Stomach smooth muscle (tissue), 2 donors: ENCODE results near the gene CHI3L2.

Experiments used
- H3K27ac ChIP-seq: one replicate; pipeline ENCODE4 v1.7.0; 2013; ENCODE audit warnings: mild to moderate bottlenecking, low read length, inconsistent platforms
- H3K27me3 ChIP-seq, 2 donors: one replicate each; pipeline ENCODE4 v1.7.0; 2013; ENCODE audit warnings: low read length in 2 of 2; ENCODE audit not compliant: insufficient read depth in 2 of 2, control insufficient read depth in 1 of 2
- H3K36me3 ChIP-seq, 2 donors: one replicate each; pipeline ENCODE4 v1.7.0; 2013; ENCODE audit warnings: low read length in 2 of 2; ENCODE audit not compliant: control insufficient read depth in 2 of 2, insufficient read depth in 2 of 2
- H3K4me1 ChIP-seq: one replicate; pipeline ENCODE4 v1.7.0; 2013; ENCODE audit warnings: low read length; ENCODE audit not compliant: control insufficient read depth, insufficient read depth
- H3K4me3 ChIP-seq, 2 donors: one replicate each; pipeline ENCODE4 v1.7.0; 2013; ENCODE audit warnings: low read length in 2 of 2
- H3K9ac ChIP-seq, 2 donors: one replicate each; pipeline ENCODE4 v1.7.0; 2013; ENCODE audit warnings: low read length in 2 of 2, mild to moderate bottlenecking in 1 of 2
- H3K9me3 ChIP-seq, 2 donors: one replicate each; pipeline ENCODE4 v1.7.0; 2013; ENCODE audit warnings: low read length in 2 of 2; ENCODE audit not compliant: control insufficient read depth in 2 of 2
- donor health status: healthy.
- donor health status: Pancreatic carcinoma.

The CHI3L2 gene

DNA sequence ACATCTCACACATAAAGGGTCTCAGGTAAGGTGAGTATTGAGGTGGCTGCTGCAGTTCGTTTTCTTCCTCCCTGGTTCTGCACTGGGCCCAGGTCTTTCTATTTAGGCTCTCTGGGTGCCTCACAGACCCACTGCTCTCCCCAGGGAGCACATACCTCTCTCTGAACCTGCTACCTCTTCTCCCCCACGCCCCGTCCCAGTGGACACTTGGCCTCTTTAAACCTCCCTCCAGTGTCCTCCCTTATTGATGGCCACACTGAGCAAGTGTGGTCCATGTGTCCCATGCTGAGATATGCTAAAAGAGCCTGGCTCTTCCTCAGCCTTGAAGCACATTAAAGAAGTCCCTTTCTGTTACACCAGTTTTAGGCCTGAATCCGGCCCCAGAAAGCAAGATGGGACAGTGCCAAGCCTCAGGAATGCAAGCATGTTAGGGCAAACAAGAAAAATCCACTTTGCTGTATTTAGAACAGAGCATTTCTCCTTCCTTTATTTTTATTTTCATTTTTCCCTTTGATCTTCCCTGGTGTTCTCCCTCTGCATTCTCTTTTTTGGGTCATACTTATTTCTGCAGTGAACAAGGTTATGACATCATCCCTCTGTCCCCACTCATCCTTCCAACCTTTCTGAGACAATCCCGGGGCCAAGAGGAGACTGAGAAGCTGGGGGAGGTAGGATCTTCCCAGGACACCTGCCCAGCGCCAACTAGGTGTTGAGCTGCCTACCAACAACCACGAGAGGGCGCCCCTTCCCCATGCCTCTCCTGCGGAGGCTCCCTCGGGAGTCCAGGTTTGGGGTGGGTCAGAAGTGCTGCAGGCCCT is 5.0 kb upstream of the CHI3L2 start:
- Histone ChIP-seq H3K27me3 (peaks cover 0 to 3% of the 10 kb centered on the region in 2 donors), H3K36me3 (no peaks in the 10 kb centered on the region), H3K4me1 (no peaks in the 10 kb centered on the region), H3K4me3 (no peak overlapping the region), H3K27ac (no peak overlapping the region), H3K9me3 (no peaks in the 10 kb centered on the region), H3K9ac (peak overlapping the region in 1 of 2 donors; percentile 42)

DNA sequence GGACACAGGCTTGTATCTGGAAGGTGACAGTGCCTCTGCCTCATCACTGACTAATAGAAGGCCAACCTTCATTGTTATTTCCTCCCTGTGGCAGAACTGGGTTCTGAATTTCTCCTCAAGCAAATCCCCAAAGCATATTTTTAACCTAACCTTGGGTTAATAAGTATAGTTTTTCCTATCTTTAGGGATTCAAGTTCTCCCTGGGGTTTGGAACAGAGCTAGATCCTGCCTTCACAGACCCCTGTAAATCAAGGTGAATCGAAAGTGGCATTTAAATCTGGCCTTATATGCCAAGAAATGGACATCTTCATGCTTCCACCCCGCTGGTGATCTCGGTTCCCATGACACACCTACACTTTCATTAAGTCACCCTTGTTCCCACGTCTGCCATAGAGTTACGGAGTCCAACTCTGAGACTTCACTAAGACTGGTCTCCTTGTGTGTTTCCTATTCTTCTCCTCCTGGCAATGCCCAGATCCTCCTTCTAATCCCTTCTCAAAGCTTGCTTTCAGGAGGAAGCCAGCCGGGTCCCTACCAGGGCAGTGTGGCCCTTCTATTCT is 4.3 kb upstream of the CHI3L2 start:
- H3K4me3 ChIP-seq, result no peak overlapping the region
- no peaks in the 10 kb centered on the region for H3K36me3 ChIP-seq
- H3K27me3 ChIP-seq, result peaks cover 0 to 3% of the 10 kb centered on the region in 2 donors
- no peak overlapping the region for H3K27ac ChIP-seq
- H3K9me3 ChIP-seq, result no peaks in the 10 kb centered on the region
- H3K9ac ChIP-seq, result peak overlapping the region in 1 of 2 donors; percentile 42
- no peaks in the 10 kb centered on the region for H3K4me1 ChIP-seq

DNA sequence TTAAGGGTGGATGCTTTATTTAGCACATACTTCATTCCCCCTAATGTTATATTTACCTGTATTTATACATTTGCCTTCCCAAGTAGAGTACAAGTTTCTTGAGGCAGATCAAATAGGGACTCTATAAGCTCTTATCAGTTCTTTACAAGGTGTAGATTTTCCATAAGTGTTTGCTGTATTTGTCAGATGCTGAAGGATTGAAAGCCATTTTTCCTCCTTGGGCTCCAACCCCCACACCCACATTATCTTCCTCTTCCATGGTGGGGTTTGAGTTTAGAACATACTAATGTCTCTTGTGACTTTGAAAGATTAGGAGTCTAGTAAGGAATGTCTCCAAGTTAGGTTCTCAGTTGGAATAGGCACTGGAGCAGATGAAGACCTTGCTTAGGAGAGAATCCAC is 2.4 kb upstream of the CHI3L2 start:
- Histone ChIP-seq H3K9me3 (no peaks in the 10 kb centered on the region), H3K27me3 (peaks cover 0 to 3% of the 10 kb centered on the region in 2 donors), H3K27ac (no peak overlapping the region), H3K4me3 (no peak overlapping the region), H3K36me3 (no peaks in the 10 kb centered on the region), H3K9ac (no peak overlapping the region), H3K4me1 (no peaks in the 10 kb centered on the region)

DNA sequence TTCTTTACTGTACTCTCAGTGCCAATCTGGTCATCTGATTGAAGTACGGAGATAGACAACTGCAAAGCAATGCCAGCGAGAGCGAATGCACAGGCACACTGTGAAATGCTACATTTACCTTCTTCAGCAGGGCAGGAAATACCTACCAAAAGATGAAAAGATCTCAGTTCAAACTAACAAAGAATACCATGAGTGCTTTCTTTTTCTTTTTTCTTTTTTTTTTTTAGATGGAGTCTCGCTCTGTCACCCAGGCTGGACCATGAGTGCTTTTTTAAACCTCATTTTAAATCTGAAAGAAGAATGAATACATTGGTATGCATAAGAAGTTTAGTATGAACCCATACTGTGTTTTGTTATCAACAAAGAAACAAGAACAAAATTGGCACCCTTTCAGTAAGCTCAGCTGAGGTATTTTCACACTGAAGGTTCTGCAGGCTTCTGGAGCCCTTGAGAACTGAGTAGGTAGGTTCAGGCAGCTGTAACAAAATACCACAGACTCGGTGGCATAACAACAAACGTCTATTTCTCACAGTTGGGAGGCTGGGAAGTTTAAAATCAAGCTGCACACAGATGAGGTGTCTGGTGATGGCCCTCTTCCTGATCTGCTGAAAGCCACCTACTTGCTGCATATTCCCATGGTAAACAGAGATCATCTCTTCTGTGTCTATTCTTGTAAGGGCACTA is 1.7 kb upstream of the CHI3L2 start:
- Histone ChIP-seq H3K9ac (no peak overlapping the region), H3K36me3 (no peaks in the 10 kb centered on the region), H3K4me3 (no peak overlapping the region), H3K27ac (no peak overlapping the region), H3K4me1 (no peaks in the 10 kb centered on the region), H3K27me3 (no peaks in the 10 kb centered on the region), H3K9me3 (no peaks in the 10 kb centered on the region)

DNA sequence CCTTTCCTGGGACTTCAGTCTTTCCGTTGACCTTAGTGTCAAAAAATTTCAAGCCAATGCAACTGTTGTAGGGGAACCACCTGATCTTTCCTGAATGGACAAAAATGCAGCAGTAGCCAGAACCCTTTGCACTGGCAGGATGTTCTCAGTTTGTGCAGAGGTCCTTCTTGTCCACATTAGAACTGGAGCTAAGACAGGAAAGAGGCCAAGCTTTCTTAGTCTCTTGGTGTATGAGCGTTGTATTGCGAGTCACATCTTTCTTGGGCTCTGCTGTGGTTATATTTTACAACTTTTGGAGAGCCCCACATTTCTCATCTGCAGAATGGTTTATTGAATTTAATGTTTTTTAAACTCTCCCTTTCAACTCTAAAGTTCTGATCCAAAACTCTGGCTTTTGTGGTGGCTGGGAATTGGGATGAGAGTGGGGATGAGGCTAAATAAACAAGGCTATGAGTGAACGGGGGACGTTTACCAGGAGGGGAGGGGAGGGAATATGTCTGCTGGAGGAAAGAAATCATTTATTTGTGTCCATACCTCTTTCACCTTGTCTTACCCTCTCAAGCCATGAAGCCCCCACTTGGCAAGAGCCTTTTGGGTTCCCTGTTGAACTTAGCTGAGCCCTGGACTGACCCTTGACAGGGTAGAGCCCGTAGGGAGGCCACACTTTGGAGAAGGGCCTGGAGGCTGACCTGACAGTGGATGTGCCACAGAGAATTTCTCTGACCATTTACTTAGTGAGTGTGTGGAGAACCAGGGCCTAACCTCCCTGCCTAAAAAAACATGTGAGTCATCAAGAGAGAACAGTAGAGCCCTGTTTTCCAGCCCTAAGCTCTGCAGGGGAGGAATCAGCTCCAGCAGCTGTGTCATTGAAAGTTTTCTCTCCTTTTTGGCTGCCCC is 586 bp downstream of the CHI3L2 start:
- H3K4me3 ChIP-seq, result no peak overlapping the region
- no peak overlapping the region for H3K9ac ChIP-seq
- H3K4me1 ChIP-seq, result no peaks in the 10 kb centered on the region
- H3K27ac ChIP-seq, result no peak overlapping the region
- no peaks in the 10 kb centered on the region for H3K27me3 ChIP-seq
- no peaks in the 10 kb centered on the region for H3K9me3 ChIP-seq
- no peaks in the 10 kb centered on the region for H3K36me3 ChIP-seq

DNA sequence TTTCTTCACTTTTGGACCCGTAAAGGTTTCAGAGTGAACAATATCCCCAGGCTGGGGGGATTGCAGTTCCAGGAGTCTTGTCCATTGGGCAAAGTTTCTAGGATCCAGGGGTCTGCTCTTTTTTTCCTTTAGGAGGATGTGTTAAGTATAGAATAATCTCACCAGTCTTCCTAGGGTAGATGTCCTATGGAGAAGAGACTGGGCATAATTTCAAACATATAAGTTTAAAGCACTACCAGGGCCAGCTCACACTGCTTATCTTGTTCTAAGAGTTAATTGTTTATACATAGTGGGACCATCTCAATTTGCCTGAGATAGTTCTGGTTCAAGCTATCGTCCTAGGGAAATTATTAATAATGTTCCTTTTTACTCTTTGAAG is 1.2 kb downstream of the CHI3L2 start:
- H3K9ac ChIP-seq, result no peak overlapping the region
- no peaks in the 10 kb centered on the region for H3K27me3 ChIP-seq
- no peak overlapping the region for H3K4me3 ChIP-seq
- no peak overlapping the region for H3K27ac ChIP-seq
- no peaks in the 10 kb centered on the region for H3K4me1 ChIP-seq
- H3K9me3 ChIP-seq, result no peaks in the 10 kb centered on the region
- H3K36me3 ChIP-seq, result no peaks in the 10 kb centered on the region

DNA sequence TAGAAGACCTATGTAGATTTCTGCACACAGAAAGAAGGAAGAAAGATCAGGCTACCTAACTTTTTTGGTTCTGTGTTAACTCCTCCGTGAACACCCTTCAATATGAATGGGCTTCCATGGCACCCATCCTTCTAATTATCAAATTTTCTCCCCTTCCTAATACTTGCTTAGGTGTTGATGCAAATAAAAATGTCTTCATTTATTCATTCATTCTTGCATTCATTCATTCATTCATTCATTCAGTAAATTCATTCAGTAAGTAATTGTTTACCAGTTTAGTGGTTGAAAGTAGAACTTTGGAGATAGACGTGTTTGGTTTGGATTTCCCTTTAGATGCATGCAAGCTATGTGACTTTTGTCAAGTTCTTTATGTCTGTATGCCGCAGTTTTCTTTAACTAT is 4.6 kb downstream of the CHI3L2 start:
- Histone ChIP-seq H3K27ac (no peak overlapping the region), H3K4me3 (no peak overlapping the region), H3K9ac (no peak overlapping the region), H3K9me3 (no peaks in the 10 kb centered on the region), H3K27me3 (peaks cover 0 to 3% of the 10 kb centered on the region in 2 donors), H3K4me1 (no peaks in the 10 kb centered on the region), H3K36me3 (no peaks in the 10 kb centered on the region)

DNA sequence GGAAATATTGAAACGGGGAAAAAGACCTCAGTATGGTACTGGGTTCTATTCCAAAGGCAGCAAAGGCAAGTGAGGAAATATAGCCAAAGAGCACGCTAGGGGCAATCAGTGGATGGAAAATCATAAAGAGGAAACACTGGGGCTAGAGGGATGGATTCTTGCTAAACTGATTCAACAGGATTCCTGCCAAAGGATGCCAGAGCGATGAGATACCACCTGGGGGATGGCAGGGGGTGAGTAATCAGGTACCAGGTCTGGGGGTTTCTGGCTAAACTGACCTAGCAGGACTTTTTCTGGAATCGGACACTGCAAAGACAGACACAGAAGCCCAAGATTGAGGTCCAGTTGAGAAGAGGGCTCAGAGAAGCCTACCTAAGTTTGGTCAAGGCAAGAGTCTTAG is 6.7 kb downstream of the CHI3L2 start:
- no peak overlapping the region for H3K9ac ChIP-seq
- no peaks in the 10 kb centered on the region for H3K9me3 ChIP-seq
- H3K4me1 ChIP-seq, result no peaks in the 10 kb centered on the region
- H3K36me3 ChIP-seq, result no peaks in the 10 kb centered on the region
- H3K4me3 ChIP-seq, result no peak overlapping the region
- peaks cover 0 to 3% of the 10 kb centered on the region in 2 donors for H3K27me3 ChIP-seq
- no peak overlapping the region for H3K27ac ChIP-seq

DNA sequence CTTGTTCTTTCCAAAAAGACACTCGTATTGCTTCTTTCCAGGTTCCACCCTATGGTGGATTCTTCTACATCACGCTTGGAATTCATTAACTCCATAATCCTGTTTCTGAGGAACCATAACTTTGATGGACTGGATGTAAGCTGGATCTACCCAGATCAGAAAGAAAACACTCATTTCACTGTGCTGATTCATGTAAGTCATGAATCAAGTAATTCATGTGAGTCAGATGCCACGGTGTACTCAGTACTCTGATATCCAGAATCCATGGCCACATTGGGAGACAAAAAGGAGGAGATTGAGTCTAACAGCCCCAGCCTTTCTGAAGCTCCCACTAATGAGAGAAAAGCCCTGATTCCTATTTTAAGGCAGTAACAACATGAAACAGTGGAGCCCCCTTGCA is 7.4 kb downstream of the CHI3L2 start:
- H3K36me3 ChIP-seq, result no peaks in the 10 kb centered on the region
- no peak overlapping the region for H3K27ac ChIP-seq
- no peaks in the 10 kb centered on the region for H3K9me3 ChIP-seq
- H3K4me3 ChIP-seq, result no peak overlapping the region
- no peak overlapping the region for H3K9ac ChIP-seq
- no peaks in the 10 kb centered on the region for H3K4me1 ChIP-seq
- H3K27me3 ChIP-seq, result peaks cover 0 to 3% of the 10 kb centered on the region in 2 donors

DNA sequence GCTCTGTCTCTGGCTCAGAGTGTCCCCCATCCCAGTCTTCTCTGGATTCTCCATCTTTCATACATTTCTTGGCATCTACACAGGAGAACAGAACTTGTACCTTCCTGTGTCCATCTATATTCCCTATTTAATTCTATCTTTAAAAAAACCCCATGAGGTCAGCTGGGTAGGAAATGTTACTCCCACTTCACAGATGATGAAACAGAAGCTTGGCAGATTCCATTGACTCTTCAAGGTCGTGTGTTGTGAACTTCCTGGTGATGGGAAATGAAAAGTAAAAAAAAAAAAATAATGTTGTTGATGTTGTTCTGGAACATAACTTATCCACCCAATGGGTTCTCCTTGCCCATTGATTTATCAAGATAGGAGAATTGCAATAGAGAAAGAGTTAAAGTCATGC is 8.9 kb downstream of the CHI3L2 start:
- Histone ChIP-seq H3K4me1 (no peaks in the 10 kb centered on the region), H3K9ac (no peak overlapping the region), H3K27ac (no peak overlapping the region), H3K4me3 (no peak overlapping the region), H3K9me3 (no peaks in the 10 kb centered on the region), H3K36me3 (no peaks in the 10 kb centered on the region), H3K27me3 (peaks cover 0 to 3% of the 10 kb centered on the region in 2 donors)
